Activated T-cell treated with anti-CD3 and anti-CD28 coated beads for 24 hours (primary cell): ENCODE measurements around the gene ATP8A1.
"Not testable (repeated sequence)": the region's sequence is repeated elsewhere in the genome, so short reads cannot be mapped to it uniquely, and the experiment has no call there.

Source experiments
- DNase-seq: peaks from one replicate; pipeline ENCODE4 v3.0.0-alpha.2; 2020; ENCODE audit warnings: low read depth

Gene ATP8A1

DNA sequence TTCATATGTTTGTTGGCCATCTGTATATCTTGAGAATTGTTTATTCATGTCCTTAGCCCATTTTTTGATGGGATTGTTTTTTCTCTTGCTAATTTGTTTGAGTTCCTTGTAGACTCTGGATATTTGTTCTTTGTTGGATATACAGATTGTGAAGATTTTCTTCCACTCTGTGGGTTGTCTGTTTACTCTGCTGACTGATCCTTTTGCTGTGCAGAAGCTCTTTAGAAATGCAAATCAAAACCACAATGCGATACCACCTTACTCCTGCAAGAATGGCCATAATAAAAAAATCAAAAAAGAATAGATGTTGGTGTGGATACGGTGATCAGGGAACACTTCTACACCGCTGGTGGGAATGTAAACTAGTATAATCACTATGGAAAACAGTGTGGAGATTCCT, 189.1 kb downstream of the ATP8A1 start:
- DNase-seq, result not testable (repeated sequence)

DNA sequence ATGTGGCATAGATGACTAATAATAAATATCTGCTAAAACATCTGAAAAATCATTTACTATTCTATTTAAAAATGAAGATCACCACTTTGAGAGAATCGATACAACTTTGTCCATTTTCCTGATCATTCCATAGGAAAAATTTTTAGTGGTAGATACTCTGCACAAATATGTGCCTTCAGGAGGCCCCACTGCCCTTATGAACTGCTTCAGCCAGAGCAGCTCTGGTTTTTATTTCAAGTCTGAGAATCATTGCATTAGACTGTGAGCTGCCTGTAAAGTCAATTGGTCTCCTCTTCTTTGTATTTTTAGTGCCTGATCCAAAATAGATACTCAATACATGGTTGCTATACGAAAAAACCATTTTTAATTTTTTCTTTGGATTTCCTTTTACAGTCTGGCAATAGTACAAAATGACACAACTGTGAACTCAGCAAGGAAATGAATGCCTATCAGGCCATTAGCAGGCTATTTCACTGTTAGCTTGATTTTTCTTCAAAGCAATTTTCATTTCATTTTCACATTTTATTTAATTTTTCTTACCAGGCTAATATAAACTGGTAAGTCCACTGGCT, 190.5 kb downstream of the ATP8A1 start:
- no peak for DNase-seq

DNA sequence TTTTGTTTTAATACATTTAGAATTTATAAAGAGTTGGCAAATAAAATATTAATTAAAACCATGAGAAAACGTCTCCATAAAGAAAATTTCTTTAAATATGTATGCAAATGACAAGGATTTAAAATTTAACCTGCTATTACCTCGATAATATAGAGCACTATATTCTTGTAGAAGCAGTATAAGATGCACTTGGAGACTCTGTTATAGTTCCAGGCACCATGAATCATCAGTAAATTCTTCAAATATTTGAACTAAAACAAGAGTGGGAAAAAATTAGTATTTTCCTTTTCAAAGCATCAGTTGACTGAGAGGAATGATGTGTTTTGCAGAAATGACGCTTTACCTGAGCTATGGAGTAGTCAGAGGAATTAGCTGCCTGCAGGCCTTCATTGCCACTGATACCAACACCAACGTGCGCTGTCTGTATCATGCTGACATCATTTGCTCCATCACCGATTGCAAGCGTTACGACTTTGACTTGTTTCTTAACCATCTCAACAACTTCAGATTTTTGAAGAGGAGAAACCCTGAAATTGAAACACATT, 192.3 kb downstream of the ATP8A1 start:
- no peak for DNase-seq

DNA sequence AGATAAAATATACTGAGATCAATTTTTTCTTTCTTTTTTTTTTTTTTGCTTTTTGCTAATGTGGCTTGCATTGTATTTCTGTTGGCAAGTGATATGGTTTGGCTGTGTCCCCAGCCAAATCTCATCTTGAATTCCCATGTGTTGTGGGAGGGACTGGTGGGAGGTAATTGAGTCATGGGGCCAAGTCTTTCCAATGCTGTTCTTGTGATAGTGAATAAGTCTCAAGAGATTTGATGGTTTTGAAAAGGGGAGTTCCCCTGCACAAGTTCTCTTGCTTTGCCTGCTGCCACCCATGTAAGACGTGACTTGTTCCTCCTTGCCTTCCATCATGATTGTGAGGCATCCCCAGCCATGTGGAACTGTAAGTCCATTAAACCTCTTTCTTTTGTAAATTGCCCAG, 195.7 kb downstream of the ATP8A1 start:
- not testable (repeated sequence) for DNase-seq

DNA sequence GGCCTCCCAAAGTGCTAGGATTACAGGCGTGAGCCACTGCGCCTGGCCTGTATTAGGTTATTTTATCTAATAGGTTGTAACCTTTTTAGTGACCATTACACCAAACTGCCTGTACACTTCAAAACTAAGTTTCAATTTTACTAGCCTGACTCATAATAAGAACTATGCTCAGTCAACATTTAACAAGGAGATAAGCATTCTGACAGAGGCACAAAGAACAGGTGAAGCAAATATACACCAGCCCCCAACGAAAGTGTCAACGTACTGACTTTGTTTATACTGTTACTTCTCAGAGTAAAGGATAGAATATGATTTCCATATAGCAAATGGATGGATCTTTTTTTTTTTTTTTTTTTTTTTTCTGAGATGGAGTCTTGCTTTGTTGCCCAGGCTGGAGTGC, 196.9 kb downstream of the ATP8A1 start:
- no peak for DNase-seq

DNA sequence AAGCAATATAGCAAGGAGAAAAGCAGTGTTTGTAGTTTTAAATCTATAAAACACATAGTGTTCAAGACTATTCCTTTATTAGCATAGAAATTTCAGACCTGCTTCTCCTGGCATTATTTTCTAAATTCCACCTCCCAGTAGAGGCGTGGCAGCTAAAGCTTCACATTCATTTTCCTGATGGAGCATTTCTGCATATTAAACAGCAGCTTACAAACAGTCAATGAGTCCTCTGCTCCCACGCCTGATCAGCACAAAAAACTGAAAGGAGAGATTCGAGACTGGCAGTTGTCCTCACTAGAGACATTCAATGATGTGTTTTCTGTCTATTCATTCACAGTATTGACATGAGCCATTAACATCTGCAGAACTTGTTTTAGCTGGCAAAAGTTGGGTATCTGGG, 198.2 kb downstream of the ATP8A1 start:
- no peak for DNase-seq

DNA sequence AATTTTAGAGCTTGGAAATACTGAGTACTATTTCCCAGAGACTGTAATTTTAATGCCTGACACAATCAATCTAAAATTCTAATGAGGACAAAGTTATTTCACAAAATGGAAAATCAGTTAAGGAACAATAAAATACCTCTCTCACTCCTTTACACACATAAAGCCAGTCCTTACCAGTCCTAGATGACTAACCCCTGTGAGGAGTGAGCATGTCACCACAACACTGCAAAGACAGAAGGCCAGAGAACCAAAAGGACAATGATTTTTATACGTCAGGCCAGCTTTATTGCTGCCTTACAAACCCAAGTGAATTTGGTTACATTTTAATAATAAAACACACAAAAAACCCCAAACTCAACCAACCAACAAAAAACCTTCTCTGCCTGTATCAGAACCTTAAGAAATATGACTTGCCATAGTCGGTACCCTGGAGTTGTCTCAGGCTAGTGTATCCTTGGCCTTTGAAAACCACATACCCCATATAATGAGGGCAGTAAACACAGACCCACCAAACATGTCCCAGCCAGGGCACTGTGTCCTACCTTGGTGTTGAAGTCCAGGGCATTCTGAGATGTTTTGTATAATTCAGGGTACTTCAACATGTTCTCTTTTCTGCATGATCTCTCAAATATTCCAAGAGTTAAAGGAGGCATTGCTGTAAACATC, 202.0 kb downstream of the ATP8A1 start:
- no peak for DNase-seq

DNA sequence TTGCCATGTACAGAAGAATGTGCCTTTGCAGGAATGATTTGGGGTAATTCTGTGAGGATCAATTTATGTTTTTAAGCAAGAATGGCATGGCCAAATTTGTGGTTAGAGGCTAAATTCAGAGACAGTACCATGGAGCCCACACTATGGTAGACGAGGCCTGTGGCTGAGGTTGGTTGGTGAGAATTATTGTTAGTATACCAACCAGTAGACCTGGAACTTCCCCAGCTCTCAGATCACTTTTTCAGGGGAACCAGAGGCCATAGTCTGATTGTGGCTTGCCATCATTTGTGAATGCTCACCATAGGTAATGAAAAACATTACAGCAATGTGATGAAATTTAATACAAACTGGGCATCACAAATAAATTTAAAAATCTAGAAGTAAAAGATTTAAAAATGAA, 203.3 kb downstream of the ATP8A1 start:
- no peak for DNase-seq

DNA sequence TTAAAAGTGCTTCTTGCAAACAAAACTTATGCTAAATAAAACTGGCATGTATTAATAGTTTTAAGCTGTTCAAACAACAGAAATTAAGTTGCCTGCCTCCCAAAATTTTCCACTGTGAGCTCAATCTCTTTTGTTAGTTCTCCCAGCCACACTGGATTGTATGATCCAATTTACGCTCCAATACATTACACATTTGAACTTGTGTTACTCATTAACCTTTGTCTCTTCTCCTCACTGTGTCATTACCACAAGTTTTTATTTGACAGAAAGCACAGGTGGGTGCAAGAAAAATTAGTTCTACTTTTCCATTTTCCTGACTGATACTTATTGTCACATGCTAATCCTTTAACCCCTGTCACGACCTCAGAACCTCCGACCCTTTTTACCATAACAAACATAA, 204.1 kb downstream of the ATP8A1 start:
- no peak for DNase-seq

DNA sequence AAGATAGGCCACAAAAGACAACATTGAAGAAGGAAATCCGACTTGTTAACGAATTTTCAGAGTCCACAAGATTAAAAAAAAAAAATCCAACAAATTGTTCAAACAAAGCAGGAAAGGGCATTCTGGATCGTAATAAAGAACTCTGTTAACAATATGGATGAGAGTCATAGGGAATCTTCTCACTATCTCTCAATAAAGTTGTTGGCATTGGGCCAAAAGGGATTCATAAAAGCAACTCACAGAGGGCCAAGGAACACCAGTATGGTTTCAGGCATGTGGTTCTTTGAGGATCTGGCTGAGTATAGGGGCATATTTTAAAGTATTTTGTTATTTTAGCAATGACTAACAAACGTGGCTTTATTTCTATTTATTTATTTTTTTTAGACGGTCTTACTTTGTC, 210.1 kb downstream of the ATP8A1 start:
- DNase-seq, result no peak

DNA sequence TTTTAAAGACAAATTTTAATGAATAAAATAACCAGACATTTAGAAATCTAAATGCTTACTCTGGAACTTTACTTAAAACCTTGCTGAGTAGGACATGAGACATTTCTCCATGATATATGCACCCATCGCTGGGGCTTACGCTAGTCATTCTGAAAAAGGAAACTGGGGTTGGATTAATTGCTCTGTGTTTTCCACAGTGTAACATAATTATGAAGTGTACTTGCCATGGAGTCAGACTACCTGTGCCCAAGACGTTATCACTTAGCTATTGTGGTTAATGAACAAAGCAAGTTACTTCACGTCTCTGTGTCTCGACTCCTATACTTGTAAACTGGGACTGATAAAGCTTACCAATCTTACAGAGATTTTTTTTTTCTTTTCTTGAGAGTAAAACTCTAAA, 211.9 kb downstream of the ATP8A1 start:
- no peak for DNase-seq

DNA sequence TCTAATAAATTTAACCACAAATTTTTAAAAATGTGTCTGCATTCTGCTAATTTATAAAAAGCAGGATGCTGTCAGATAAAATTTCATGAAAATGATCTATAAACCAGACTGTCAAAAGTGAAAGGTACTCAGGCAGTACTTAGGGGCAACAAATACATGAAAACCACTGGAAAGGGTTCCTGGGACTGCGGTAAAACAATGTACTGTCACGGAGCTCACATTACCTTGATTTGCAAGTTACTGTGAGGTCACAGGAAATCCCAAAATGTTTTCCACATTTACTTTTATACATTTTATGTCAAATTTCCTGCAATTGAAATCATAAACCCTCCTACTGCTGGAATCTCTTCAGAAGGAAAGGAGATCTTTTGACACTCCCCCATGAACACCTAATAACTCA, 214.3 kb downstream of the ATP8A1 start:
- no peak for DNase-seq

DNA sequence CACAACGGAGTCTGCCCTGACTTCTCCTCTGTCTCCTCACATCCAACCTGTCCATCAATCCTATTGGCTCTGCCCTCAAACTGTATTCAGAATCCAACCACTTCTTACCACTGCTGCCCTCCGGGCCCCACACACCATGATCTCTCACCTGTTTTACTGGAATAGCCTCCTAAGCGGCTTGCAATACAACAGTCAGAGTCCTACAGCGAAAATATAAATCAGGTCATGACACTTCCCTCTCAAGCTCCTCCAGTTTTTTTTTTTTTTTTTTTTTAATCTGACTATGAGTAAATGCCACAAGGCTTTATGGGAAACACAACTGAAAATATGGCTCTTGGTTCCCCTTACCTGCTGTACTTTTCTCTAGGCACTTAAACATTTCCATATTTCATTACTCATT, 216.8 kb downstream of the ATP8A1 start:
- no peak for DNase-seq

DNA sequence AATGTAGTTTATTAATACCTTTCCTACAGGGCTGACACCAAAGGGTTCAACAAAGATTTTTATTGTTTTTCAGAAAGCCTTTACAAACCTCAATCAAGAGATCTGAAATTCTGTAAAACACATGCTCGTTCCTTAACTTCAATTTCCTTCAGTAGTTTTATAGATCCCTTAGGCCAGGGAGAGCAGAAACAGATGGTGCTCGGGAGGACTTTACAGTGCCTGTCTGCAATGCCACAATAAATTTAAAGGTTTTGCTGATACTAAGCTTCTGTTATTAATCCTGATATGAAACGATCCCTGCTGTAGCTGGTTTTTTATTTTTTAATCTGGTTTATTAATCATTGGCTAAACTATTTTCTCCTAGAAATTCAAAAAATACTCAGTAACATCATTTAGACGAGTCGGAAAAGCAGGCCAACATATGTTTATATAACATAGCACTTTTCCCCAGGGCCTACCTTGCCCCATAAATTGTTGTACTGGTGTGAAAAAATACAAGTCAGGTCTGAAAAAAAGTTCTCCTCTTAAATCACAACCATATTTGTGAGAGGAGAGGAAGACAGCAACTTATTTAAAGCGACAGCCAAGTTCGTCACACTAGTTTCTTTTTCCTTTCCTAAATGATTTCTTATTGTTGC, 219.9 kb downstream of the ATP8A1 start:
- no peak for DNase-seq

DNA sequence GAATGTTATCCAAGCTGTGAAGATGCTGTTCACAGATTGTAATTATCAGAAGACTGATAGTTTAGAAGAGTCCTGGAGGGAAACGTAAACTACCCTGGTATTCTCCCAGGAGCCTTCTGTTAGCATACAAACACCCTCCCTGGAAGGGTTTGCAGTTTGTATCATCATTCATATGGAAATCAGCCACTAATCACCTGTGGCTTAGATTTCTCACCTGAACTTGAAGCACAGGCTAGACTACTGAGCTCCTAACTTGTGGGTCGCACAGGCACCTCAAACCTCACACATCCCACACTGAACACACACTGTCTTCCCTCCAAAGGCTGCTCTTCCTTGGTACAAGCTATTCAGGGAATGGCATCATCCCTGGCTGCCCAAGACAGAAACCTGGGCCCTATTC, 228.9 kb downstream of the ATP8A1 start:
- no peak for DNase-seq

DNA sequence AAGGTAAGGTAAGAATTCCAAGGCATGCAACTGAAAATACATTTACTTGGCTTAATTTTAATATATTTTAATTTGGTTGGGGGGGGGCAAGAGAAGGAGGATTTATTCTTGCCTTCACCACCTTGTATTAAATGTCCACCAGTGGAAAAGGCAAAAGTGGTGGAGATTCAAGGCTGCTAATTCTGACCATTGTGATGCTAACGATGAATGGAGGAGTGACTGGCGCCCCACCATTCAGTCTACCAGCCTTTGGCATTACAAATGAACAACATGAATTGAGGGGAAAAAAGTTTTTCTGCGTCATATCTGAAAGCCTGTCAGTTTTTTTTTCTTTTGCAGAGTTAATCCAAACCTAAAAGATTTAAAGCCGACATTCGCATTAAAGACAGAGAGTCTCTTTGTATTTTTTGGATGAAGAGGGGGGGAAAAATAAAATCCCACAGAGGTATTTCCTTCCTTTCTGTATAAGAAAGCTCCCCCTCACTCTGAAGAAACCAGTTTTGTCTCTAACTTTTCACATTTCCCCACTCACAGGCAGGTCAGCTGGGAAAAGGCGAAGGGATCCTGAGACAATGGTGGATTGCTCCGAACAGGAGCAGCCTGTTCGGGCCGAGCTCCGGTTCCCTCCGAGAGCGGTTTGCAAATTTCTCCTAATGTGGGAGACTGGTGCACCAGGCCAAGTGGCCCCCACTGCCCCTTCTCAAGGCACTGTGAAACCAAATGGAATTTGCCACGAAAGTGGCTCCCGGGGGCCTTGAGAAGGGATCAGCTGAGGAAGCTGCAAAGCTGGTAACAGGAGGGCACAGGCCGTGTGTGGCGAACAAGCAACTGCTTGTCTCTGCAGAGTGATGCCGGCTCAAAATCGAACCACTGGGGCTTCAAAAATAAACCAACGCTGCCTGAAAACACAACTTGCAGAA, 231.5 kb downstream of the ATP8A1 start:
- DNase-seq, result no peak

DNA sequence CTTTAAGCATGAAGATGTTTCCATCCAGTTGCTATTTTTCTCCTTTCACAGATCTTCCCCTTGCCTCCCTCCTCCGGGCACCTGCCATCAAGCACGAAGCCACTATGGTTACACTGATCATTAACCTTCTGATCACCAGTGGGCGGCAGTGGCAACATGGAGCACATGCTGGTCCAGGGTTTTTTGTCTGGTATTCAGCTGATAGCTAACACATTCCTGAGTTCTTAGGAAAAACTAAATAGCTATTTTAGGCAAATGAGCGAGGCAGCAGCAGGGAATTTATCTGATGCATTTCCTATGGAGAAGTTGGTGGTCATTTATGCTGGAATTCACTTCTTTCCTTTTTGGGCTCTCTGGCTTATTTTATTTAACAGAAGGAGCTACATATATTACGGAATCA, 236.8 kb downstream of the ATP8A1 start:
- no peak for DNase-seq

DNA sequence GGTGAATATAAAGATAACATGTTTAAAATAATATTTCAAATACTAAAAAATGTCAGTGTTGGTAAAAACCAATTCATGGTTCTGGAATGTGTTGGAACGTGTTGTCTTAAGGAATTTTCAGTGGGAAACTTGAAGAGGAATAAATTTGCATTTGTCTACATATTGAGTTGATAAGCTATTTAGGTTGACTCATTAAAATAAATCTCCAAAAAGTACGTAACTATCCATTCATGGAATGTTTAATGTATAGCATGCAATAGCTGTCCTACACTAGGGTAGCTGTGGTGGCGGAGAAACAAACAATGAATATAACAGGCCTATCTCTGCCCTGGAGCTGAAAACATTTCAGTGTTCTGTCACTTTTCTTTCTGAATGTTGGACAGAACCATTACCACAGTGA, 239.4 kb downstream of the ATP8A1 start:
- DNase-seq, result no peak

DNA sequence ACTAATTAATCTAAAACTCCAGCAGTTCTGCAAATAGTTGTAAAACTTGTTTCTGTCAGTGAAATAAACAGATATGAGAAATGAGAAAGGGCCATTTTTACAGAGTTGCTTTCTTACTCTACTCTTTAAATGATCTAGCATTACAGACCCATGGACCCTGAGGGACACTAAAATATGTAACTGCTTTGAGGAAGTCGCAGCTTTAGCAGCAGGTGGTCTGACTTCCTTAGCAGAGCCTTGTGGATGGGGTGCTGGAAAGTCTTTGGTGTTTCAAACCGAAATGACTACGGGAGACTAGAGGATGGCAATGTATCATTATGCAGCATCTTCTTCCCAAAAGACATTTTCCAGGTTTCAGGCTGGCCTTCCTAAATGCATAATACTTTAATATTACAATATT, 240.9 kb downstream of the ATP8A1 start:
- DNase-seq, result no peak

DNA sequence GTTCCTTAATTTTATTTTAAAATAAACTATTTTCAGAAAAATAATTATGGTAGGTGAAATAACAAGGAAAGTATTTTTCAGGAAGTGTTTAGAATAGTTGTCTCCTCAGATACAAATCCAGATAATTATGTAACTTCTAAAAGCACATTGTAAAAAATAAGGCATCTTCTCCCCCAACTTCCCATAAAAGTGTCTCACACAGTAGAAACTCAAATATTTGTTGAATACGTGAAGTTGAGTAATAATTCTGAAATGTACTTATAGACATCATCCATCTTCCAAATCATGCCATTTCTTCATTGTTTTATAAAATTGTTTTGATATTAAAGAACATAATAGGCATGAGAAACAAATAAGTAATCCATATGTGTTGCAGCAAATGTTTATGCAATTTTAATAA, 241.6 kb downstream of the ATP8A1 start:
- no peak for DNase-seq

DNA sequence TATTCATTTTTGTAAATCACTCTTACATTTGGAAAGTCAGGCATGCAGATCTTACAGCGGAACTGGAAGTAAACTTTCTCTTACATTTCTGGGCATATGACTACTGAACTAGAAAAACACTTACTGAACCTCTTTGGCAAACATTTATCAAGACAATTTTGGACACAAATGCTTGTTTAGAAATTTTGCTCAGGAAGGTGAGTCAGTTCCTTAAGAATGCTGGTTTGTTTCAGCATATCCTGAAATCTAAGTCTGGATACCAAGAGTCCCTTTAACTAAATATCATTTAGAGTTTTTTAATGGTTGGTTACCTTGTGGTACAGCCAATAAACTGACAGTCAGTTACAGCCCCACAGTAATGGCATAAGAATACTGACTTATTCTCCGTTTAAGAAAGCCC, 244.7 kb downstream of the ATP8A1 start:
- no peak for DNase-seq

DNA sequence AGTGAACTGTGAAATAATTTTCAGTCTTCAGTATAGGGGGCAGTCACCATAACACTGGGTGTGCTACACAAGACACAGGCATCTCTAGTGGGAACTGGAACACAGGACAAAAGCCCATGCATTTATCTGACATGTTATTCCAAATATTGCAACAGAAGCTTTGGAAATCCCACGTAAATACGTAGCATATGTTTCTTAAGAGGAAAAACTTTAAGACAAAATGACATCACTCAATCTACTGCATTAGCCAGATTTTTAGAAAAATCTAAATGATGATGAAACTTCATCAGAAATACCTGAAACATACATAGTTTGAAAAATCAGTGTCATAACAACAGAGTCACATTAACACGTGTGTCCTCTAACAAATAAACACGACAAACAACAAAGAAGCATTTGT, 245.1 kb downstream of the ATP8A1 start:
- DNase-seq, result no peak

DNA sequence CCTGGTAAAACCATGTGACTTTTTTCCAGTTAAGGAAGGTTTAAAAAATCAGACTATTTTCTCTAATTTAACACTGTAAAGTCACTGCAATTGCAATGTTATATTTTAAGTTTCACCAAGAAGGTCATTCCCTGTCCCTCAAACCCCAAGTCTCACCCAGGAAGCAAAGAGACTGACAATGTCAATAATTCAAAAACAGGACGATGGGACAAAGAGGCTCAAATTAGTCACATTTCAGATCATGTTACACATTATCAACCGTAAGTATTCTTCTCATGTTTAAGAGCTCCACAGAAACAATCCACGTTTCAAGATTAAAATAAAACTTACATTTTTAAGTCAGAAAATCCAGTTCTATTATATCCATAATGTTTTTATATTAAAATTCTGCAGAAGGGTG, 246.5 kb downstream of the ATP8A1 start:
- no peak for DNase-seq
